Measurements from ENCODE around the gene DOCK10.
"Not testable (repeated sequence)": the region's sequence is repeated elsewhere in the genome, so short reads cannot be mapped to it uniquely, and the experiment has no call there.

DOCK10 gene

GRCh38 chr2:225041851-225042799, at the start of gene DOCK10:
Gene DOCK10, minus strand, starts transcription at chr2:225042468. Its CDS starts 94 bp downstream, at chr2:225042374.
- DNase-seq (ENCODE audit: low read depth in 2 of 2) = peak; percentile 64 to 80

GRCh38 chr2:225091336-225091735, 49.1 kb upstream of the DOCK10 start:
- DNase-seq (ENCODE audit: low read depth in 2 of 2) = no peak

GRCh38 chr2:225090746-225091145, 48.5 kb upstream of the DOCK10 start:
- no peak for DNase-seq (ENCODE audit: low read depth in 2 of 2)

- DNase-seq (ENCODE audit: low read depth in 2 of 2) = no peak
Observed at GRCh38 chr2:225086915-225087314, 44.6 kb upstream of the DOCK10 start.

GRCh38 chr2:225086439-225086838, 44.2 kb upstream of the DOCK10 start:
- DNase-seq (ENCODE audit: low read depth in 2 of 2) = no peak

GRCh38 chr2:225083276-225083675, 41.0 kb upstream of the DOCK10 start:
- DNase-seq (ENCODE audit: low read depth in 2 of 2) = no peak

- DNase-seq (ENCODE audit: low read depth in 2 of 2) = no peak
Observed at GRCh38 chr2:225076125-225076524, 33.9 kb upstream of the DOCK10 start.

GRCh38 chr2:225074919-225075681, 32.8 kb upstream of the DOCK10 start:
- DNase-seq (ENCODE audit: low read depth in 2 of 2) = no peak

- DNase-seq (ENCODE audit: low read depth in 2 of 2) = no peak
Observed at GRCh38 chr2:225074366-225074765, 32.1 kb upstream of the DOCK10 start.

GRCh38 chr2:225073198-225073597, 30.9 kb upstream of the DOCK10 start:
- DNase-seq (ENCODE audit: low read depth in 2 of 2) = no peak

GRCh38 chr2:225072444-225072843, 30.2 kb upstream of the DOCK10 start:
- DNase-seq (ENCODE audit: low read depth in 2 of 2) = no peak

- DNase-seq (ENCODE audit: low read depth in 2 of 2) = no peak
Observed at GRCh38 chr2:225070811-225071210, 28.5 kb upstream of the DOCK10 start.

GRCh38 chr2:225069966-225070365, 27.7 kb upstream of the DOCK10 start:
- no peak for DNase-seq (ENCODE audit: low read depth in 2 of 2)

- DNase-seq (ENCODE audit: low read depth in 2 of 2) = no peak
Observed at GRCh38 chr2:225069477-225069876, 27.2 kb upstream of the DOCK10 start.

GRCh38 chr2:225065882-225066281, 23.6 kb upstream of the DOCK10 start:
- no peak for DNase-seq (ENCODE audit: low read depth in 2 of 2)

- DNase-seq (ENCODE audit: low read depth in 2 of 2) = no peak
Observed at GRCh38 chr2:225064928-225065327, 22.7 kb upstream of the DOCK10 start.

GRCh38 chr2:225064362-225064761, 22.1 kb upstream of the DOCK10 start:
- DNase-seq (ENCODE audit: low read depth in 2 of 2) = no peak

GRCh38 chr2:225056330-225057073, 14.2 kb upstream of the DOCK10 start:
- DNase-seq (ENCODE audit: low read depth in 2 of 2) = no peak

GRCh38 chr2:225055714-225056113, 13.4 kb upstream of the DOCK10 start:
- DNase-seq (ENCODE audit: low read depth in 2 of 2) = no peak

- DNase-seq (ENCODE audit: low read depth in 2 of 2) = no peak
Observed at GRCh38 chr2:225052703-225053102, 10.4 kb upstream of the DOCK10 start.

- DNase-seq (ENCODE audit: low read depth in 2 of 2) = not testable (repeated sequence)
Observed at GRCh38 chr2:225047502-225047901, 5.2 kb upstream of the DOCK10 start.

- DNase-seq (ENCODE audit: low read depth in 2 of 2) = no peak
Observed at GRCh38 chr2:225042800-225043167, 516 bp upstream of the DOCK10 start.
